HG02970 (cell line): ENCODE measurements around the gene LBH.

Experiments
- ATAC-seq: cut with Tn5 transposase; IDR thresholded peaks from one replicate; pipeline ENCODE4 v1.9.1; 2021; ENCODE audit warnings: mild to moderate bottlenecking, moderate library complexity, moderate number of reproducible peaks; ENCODE audit not compliant: unreplicated experiment, low FRiP score

Gene LBH

DNA sequence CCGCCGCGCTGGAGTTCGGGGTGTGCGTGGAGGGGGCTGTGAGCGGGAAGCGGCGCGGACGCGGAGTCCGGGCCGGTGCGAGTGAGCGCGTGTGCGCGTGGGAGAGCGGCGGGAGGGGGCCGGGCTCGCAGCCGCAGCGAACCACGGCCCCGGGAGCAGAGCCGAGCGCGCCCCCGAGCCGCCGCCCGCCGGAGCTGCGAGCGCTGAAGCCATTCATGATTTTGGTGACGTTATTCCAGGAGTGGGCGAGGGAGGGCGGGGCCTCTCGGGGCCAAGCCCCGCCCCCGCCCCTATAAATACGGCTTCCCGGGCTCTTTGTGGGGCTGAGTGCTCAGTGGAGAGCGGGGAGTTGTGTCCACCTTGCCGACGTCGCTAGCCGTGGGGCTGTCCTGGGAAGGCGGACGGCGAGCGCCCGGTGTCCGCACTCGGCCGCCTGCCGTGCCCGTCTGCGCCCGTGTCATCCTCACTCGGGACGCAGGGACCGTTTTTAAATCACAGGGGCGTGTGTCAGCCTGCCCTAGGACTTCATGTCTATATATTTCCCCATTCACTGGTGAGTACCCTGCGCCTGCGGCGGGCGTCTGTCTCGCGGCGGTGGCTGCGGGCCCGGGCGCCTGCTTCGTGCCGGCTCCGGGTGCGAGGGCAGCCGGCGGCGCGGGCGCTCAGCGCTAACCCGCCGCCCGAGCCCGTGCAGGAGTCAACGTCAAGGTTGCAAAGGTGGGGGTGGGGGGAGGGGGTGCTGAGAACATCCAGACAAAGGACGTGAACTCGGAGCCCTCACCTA, at the start of gene LBH:
Gene LBH, plus strand, starts transcription at position 323 of the 784 bp plus-strand sequence. Its CDS starts 205 bp downstream, at position 528.
- peak; percentile 46 for ATAC-seq

DNA sequence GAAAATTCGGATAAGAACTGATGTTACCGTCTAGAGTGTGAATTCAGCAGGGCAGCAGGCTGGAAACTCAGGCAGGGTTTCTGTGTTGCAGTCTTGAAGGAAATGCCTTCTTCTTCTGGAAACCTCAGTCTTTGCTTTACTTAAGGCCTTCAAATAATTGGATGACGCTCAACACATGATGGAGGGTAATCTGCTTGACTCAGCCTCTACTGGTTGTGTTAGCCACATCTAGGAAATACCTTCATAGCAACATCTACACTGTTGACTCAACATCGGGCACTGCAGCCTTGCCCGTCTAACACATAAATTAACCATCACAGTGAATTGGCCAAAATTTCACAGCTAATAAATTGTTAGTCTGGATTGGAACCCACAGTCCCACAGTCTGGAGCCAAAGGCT, 47.3 kb upstream of the LBH start:
- no peak for ATAC-seq

DNA sequence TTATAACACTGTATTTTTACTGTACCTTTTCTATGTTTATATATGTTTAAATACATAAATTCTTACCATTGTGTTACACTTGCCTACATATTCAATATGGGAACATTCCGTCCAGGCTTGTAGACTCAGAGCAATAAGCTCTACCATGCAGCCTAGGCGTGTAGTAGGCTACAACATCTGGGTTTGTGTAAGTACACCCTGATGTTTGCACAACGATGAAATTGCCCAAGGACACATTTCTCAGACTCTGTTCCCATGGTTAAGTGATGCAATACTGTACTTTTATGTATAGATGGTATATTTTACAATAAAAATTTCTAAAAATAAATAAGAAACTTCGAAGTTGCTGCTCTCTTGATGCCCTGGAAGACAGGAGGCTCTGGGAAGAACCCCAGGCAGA, 46.2 kb upstream of the LBH start:
- ATAC-seq, result no peak

DNA sequence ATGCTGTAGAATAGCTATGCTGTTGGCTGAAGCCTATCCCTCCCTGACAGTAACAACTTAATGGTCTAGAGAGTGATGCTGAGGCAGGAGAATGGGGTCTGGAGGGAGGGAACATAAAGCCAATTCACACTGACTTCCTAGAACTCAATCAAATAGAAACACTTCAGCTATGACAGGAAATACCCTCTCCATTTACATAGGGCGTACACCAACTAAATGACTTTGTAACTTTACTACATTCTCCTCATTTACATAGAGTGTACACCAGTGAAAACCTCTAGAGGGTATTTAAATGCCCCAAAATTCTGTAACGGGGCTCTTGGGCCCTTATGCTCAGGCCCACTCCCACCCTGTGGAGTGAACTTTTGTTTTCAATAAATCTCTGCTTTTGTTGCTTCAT, 43.0 kb upstream of the LBH start:
- no peak for ATAC-seq

DNA sequence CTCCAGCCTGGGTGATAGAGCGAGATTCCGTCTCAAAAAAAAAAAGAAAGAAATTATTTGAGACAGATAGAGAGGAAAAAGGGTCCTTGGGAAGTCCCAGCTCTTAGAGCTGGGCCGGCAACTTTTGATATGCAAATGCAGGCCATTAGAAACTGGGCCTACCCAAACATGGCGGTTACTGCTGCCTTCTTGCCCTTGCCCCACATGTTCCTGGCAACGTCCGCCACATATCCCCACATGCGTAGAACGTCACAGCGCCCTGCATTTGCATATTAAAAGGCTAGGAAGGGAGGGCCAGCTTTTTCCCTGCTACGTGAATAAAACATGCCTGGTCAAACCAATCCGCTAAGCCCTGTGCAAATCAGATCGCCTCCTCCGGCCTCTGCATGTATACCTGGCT, 40.7 kb upstream of the LBH start:
- no peak for ATAC-seq

DNA sequence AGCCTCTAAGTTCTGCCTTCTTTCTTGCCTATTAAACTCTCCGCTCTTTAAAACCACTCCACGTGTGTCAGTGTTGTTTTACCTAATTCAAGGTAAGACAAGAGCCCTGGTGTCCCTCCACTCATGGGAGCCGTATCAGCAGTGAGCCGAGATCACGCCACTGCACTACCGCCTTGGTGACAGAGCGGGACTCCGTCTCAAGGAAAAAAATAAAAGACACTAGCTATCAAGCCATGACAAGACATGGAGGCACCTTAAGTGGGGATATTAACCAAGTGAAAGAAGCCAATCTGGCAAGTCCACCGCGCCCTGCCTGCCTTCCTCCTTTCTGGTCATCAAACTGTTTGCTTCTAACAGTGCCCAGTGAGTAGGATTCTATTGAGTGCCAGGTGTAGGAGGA, 40.2 kb upstream of the LBH start:
- ATAC-seq, result no peak

DNA sequence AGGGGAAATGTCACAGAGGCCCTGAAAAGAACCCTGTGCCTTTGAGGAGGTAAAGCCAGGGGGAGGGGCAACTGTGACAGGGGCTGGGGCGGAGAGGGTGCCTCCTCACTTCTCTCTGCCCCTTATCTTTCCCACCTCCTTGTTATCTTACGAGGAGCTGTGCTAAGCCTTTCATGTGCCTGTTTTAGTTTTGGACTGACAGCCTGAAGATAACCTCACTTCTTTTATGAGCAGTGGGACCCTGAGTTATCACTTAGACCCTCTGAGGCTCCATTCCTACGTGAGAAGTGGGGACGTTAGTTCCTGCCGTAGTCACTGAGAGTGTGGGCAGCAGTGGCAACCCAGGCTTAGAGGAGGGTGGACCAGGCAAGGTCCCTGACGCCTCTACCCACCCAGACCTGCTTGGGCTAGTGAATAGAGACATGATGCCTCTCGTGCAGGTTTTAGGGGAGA, 39.5 kb upstream of the LBH start:
- ATAC-seq, result no peak

DNA sequence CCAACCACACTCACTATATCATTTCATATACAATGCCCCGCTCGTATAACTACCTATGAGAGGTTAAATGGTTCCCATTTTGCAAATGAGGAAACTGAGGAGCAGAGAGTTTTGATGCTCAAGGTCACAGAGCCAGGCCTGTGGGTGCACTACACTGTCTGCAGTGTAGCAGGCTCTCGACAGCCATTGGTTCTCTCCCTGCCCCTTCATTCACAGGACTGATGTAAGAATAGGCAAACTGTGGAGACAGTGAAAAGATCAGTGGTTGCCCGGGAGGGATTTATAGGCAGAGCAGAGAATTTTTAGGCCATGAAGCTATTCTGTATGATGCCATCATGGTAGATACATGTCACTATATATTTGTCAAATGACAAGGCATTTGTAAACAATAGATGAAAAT, 39.0 kb upstream of the LBH start:
- no peak for ATAC-seq

DNA sequence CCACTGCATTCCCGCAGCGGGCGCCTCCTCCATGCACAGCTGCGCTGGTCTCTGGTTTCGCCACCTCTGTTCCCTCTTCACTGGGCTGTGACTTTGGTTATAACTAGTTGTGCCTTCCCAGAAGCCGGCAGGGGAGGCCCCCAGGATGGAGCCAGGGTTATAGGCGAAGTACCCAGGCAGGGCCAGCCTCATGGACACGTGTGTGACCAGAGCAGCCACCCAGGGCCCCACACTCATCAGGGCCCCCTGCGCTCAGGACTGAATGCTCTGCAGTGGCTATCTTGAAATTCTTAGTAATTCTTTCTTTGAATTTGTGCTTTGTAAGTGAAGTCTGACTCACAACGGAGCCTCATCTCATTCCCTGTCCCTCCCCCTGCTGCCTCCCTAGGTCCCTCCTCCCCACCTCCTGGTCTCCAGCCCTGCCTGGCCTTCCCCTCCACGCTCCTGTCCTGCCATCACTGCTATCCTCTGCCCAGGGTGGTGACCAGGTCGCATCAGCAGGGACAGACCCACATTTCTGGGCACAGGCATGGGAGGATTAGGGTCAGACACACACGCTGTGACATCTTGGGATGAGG, 38.1 kb upstream of the LBH start:
- ATAC-seq, result no peak

DNA sequence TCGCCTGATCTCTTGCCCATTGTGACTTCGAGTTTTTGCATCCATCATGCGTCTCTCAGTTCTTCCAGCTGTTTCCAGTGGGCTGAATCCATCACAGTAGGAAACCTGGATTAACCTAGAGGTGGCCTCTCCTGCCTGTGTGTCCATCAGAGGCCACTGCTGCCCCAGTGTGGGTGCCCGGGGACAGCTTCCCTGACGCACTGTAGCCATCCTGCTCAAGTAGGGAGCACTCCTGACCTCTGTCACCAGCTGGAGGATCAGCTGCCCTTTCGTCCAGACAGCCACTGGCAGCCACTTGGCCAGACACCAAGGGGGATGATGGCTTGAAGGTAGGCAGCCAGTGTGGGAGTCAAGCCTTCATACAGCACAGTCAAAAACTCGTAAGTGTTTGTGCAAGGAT, 36.9 kb upstream of the LBH start:
- ATAC-seq, result no peak

DNA sequence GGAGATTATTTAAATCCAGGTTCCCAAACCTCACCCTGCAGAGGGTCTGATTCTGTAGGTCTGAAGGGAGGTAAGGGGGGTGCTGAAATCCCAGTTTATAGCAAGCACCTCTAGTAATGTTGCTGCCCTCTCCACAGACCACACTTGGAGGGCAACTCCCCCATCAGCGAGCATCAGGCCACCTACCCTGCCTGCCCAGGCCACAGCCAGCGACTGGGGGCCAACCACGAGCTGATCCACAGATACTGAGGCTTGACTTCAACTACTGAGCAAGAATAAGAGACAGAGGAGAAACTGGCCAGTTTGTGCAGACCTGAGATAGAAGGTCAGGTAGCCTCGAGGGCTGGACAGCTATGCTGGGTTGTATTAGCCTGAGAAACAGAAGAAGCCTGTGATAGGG, 36.3 kb upstream of the LBH start:
- ATAC-seq, result no peak

DNA sequence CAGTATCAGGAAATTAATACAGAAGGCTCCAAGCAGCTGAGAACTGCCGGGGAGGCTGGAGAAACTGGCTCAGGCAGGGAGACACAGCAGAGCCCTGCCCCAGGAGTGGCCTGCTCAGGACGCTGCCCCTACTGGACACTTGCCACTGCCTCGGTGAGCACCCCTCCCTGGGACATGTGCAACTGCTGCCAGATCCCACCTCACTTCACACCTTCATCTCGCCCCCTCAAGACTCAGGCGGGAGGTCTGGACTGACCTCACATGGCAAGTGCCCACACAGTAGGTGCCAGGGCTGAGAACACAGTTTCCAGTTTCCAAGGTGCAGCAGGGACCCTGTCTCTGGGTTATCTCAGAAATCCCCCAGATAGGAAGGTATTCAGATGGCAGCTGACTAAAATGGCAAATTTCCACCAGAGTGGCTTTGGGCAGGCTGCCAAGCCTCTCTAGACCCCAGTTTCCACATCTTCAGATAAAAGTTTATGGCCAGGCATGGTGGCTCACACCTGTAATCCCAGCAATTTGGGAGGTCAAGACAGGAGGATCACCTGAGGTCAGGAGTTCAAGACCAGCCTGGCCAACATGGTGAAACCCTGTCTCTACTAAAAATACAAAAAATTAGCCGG, 33.7 kb upstream of the LBH start:
- ATAC-seq, result no peak

DNA sequence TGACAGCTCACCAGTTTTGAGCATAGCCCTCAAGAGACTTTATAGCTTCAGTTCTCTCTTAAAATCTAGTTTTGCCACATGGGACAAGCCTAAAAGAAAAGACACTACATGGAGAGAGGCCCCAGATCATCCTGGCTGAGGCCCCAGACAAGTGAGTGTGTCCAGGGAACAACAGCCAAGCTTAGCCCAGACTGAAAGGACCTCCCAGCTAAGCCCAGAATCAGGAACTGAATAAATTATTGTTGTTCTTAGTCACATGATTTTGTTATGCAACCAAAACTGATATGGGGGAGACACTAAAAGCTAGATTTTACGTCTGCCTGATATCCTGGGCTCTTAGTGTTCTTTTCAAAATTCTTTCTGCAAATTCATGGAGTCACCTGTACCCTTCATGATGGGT, 29.3 kb upstream of the LBH start:
- no peak for ATAC-seq

DNA sequence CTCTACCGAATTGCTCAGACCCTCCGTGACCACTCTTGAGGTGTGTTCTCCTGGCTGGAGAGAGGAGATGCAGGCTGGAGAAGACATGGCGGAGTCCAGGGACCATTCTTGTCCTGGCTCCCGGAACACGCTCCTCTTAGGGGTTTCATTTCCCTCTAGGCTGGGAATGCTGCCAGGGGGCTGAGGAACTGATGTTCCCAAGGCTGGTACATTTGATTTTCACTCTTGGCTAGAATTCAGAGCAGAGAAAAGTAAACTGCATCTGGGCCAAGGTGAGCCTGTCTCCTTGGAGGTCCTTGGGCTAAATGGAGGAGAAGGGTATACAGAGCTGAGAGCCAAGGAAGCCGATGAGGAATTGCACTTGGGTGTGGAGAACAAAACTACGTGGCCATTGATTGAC, 28.2 kb upstream of the LBH start:
- no peak for ATAC-seq

DNA sequence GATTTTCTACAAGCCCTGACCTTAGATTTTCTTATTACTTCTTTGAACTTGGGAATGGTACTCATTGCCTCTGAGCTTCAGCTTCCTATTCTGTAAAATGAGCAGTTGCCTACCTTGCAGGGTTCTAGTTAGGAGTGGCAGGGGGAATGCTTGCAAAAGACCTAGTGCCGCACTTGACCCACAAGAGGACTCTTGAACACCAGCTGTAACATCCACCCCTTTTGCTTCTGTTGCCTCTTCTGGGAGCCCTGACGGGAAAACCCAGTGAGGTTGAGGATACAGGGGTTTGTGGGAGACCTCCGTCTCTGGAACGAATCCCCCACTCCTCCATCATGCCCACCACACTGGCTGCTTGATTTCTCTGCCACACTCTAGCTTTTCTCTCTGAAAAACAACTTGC, 27.1 kb upstream of the LBH start:
- no peak for ATAC-seq

DNA sequence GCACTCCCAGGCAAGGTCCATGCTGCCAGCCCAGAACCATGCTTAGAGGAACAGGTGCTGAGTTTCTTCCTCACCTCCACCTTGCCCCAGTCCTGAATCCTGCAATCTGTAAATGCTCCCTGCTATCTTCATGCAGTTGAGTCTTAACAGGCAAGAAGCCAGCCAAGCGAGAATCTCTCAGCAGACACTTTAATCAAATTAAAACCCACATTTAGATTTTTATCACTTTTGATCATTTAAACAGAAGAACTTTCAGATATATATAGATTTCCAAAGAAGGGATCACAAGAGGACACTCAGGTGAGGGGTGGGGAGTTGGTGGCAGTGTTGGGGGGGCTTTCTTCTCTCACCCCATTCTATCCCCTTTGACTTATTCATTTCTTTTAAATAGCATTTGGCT, 25.9 kb upstream of the LBH start:
- no peak for ATAC-seq

DNA sequence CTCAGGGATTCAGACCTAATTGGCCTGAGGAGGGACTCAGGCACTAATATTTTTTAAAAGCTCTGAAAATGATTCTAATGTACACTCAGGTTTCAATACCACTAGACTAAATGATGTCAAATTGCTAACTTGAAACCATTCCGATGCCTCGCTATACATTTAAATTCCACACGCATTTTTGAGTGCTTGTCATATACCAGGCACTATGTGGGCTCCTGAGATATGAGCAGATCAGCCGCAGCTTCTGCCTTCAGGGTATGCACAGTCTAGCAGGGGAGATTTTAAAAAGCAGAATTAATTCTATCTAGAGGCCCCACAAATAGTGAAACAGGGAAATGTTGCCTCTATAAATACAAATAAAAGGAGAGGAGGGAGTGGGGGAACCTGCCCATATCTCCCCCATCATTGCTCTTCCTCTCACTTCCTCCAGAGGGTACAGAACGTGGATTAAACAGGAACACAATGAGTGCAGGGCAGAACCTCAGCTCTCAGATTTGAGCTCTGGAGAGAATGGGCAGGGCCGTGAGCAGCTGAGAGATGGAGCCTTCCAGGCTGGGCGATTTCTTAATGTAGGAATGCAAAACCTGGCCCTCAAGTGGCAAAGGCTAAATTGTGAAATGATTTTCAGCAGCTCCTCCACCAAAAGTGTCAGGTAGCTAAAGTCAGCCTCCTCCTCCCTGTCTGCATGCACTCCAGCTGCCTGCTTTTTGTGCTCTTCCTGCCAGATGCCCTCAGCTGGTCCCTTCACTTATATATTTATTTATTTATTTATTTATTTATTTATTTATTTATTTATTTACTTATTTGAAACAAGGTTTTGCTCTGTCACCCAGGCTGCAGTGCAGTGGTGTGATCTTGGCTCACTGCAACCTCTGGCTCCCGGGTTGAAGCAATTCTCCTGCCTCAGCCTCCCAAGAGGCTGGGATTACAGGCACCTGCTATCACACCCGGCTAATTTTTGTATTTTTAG, 24.6 kb upstream of the LBH start:
- no peak for ATAC-seq

DNA sequence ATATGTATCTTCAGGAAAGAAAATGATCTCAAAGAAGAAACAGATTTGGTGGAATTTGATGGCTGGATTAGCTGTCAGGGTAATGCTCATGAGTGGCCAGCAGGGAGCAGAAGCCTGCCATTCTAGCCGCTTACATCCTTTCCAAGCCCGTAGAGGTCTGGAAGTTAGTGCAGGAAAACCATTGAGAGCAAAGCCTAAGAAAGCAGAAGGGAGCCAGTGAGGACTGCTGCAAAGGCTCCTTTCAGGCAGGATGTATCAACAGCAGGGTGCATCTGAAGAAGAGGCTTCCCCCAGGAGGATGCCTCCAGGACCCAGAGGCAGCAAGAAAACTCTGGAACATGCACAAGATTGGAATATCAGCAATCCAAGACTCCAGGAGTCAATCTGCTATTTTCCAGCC, 22.9 kb upstream of the LBH start:
- no peak for ATAC-seq

DNA sequence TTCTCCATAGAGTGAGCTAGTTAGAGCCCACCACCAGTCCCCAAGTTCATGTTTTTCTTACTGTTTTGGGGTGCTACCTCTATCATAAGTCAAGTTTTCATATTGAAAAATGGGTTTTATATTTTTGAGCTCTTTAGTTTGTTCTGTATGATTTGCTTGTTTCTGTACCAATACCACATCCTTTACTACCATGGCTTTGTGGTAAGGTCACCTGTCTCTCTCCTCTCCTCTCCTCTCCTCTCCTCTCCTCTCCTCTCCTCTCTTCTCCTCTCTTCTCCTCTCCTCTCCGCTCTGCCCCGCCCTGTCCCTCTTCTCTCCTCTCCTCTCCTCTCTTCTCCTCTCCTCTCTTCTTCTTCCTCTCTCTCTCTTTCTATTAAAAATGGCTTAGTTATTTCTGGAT, 22.1 kb upstream of the LBH start:
- ATAC-seq, result no peak

DNA sequence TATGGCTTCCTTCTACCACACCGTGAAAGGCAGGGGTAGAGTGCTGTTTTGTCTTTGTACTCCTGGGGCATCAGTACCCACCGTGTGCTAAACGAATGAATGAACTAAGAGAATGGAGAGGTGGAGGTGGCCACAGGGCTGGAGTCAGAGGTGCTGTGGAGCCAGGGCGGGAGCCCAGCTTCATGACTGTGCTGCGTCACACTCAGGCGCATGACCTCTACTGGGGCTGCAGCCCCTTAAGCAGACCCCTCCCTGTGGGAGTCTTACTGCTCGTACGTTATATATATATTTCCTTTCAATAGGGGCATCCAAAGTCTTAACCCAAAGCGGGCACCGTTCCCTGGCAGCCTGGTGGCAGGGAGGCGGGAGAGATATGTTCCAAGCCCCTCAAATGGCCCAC, 18.0 kb upstream of the LBH start:
- ATAC-seq, result no peak
